UCSD-AML1 (cell line): ENCODE measurements around the gene SCN4B.

Source experiments
- DNase-seq: peaks from one replicate; lab custom pipeline; 2025; ENCODE audit not compliant: unreplicated experiment; lab: John Stamatoyannopoulos, UW

SCN4B gene

GRCh38 chr11:118174006-118174567 lies 21.5 kb upstream of the SCN4B start:
- no peak for DNase-seq

GRCh38 chr11:118172356-118172755 lies 19.7 kb upstream of the SCN4B start:
- no peak for DNase-seq

- DNase-seq, result peak; percentile 63
Observed at GRCh38 chr11:118171269-118172062, 18.8 kb upstream of the SCN4B start.

- DNase-seq, result no peak
Observed at GRCh38 chr11:118170882-118171268, 18.3 kb upstream of the SCN4B start.

- no peak for DNase-seq
Observed at GRCh38 chr11:118170231-118170630, 17.6 kb upstream of the SCN4B start.

- no peak for DNase-seq
Observed at GRCh38 chr11:118169300-118170140, 16.9 kb upstream of the SCN4B start.

- no peak for DNase-seq
Observed at GRCh38 chr11:118168751-118169150, 16.1 kb upstream of the SCN4B start.

GRCh38 chr11:118168316-118168715 lies 15.7 kb upstream of the SCN4B start:
- DNase-seq, result no peak

- no peak for DNase-seq
Observed at GRCh38 chr11:118167906-118168305, 15.3 kb upstream of the SCN4B start.

GRCh38 chr11:118167253-118167652 lies 14.6 kb upstream of the SCN4B start:
- no peak for DNase-seq

GRCh38 chr11:118166641-118167040 lies 14.0 kb upstream of the SCN4B start:
- DNase-seq, result no peak

- DNase-seq, result no peak
Observed at GRCh38 chr11:118164885-118165284, 12.3 kb upstream of the SCN4B start.

- DNase-seq, result no peak
Observed at GRCh38 chr11:118163494-118163893, 10.9 kb upstream of the SCN4B start.

- no peak for DNase-seq
Observed at GRCh38 chr11:118162846-118163245, 10.2 kb upstream of the SCN4B start.

GRCh38 chr11:118161786-118162185 lies 9.2 kb upstream of the SCN4B start:
- no peak for DNase-seq

GRCh38 chr11:118157186-118157895 lies 4.7 kb upstream of the SCN4B start:
- DNase-seq, result no peak

GRCh38 chr11:118156531-118157185 lies 4.0 kb upstream of the SCN4B start:
- no peak for DNase-seq

- no peak for DNase-seq
Observed at GRCh38 chr11:118155776-118156530, 3.3 kb upstream of the SCN4B start.

GRCh38 chr11:118154641-118155040 lies 2.0 kb upstream of the SCN4B start:
- DNase-seq, result no peak

GRCh38 chr11:118153976-118154375 lies 1.4 kb upstream of the SCN4B start:
- DNase-seq, result no peak
